BE2C (cell line): ENCODE results near the gene NRF1.
"Not testable (repeated sequence)": the region's sequence is repeated elsewhere in the genome, so short reads cannot be mapped to it uniquely, and the experiment has no call there.

Source experiments
- DNase-seq: peaks from one replicate; pipeline ENCODE4 v3.0.0-alpha.2; 2020
- H3K27me3 ChIP-seq: fragments of 250-450 bp; sonication (Bioruptor Pico); 2 replicates; pipeline ENCODE4 v1.5.1; 2020; ENCODE audit warnings: mild to moderate bottlenecking
- H3K36me3 ChIP-seq: fragments of 250-450 bp; sonication (Bioruptor Pico); 2 replicates; pipeline ENCODE4 v1.5.1; 2020; ENCODE audit warnings: mild to moderate bottlenecking
- H3K4me1 ChIP-seq: fragments of 250-450 bp; sonication (Bioruptor Pico); 2 replicates; pipeline ENCODE4 v1.5.1; 2020
- H3K4me3 ChIP-seq: 2 replicates; pipeline ENCODE4 v1.5.1; 2011; ENCODE audit warnings: low read depth, low read length
- H3K9me3 ChIP-seq: fragments of 250-450 bp; sonication (Bioruptor Pico); 2 replicates; pipeline ENCODE4 v1.5.1; 2020
- TF ChIP-seq, protein P1 (sequence below): IDR thresholded peaks from 2 replicates; pipeline ENCODE4 v1.5.1; 2012; ENCODE audit warnings: mild to moderate bottlenecking, low read depth, low read length

NRF1 gene

DNA sequence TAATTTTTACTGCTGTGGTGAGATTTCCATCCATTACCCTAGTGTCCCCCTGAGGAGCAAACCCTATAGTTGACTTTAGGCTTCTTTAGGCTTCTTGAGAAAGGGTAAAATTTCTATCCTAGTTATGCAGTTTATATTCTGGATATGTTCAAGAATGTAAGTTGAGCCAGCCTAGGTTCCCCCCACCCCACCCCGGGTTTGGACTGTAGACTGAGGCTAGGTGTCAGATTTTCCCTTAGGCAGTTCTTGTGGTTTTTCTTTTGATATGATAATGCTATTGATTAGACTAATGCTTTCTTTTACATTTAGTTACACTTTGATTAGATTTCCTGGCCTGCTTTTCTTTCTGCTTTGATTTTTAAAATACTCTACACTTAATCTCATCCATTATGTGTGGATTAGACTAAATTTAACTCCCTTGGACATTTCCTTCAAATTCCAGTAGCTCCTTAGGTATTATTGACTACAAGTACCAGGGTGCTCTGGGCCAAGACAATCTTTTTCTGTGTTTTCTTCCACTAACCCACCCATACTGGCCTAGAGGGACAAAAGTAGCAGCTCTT lies 37.7 kb downstream of the NRF1 start:
- TF ChIP-seq, protein P1, sequence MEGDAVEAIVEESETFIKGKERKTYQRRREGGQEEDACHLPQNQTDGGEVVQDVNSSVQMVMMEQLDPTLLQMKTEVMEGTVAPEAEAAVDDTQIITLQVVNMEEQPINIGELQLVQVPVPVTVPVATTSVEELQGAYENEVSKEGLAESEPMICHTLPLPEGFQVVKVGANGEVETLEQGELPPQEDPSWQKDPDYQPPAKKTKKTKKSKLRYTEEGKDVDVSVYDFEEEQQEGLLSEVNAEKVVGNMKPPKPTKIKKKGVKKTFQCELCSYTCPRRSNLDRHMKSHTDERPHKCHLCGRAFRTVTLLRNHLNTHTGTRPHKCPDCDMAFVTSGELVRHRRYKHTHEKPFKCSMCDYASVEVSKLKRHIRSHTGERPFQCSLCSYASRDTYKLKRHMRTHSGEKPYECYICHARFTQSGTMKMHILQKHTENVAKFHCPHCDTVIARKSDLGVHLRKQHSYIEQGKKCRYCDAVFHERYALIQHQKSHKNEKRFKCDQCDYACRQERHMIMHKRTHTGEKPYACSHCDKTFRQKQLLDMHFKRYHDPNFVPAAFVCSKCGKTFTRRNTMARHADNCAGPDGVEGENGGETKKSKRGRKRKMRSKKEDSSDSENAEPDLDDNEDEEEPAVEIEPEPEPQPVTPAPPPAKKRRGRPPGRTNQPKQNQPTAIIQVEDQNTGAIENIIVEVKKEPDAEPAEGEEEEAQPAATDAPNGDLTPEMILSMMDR: no peak
- no peaks in the 10 kb centered on the region for H3K36me3 ChIP-seq
- no peak for DNase-seq
- H3K4me3 ChIP-seq: no peak overlapping the region
- no peaks in the 10 kb centered on the region for H3K4me1 ChIP-seq
- H3K27me3 ChIP-seq: no peaks in the 10 kb centered on the region
- no peaks in the 10 kb centered on the region for H3K9me3 ChIP-seq

DNA sequence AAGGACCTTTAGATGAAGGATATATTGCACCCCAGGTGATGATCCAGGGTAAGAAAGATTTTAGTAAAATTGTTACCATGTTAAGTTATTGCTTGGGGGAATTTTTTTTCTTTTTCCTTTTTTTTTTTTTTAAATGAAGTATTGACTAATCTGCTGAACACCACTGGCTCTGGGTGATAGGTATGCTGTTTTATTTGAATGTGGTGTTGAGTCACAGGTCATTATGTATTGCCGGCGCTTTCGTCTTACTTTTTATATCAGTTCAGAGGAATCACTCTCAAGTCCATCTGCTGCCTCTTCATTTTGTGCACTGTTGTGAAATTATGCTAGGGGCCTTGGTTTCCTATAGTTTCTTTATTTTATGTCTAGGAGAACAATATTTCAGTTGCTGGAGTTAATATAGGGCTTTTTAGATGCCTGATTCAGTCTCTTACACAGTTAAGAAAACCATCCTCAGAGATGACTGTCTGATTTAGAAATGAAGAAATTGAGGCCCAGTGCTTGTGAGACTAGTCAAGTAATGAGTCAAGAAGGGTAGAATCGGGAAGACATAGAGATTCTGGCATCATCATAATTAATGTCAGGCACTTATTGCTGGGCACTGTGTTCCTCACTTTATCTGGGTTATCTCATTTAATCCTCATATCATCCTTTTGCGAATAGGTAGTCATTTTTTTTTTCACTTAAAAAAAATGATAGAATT lies 38.7 kb downstream of the NRF1 start:
- Histone ChIP-seq H3K9me3 (no peaks in the 10 kb centered on the region), H3K27me3 (no peaks in the 10 kb centered on the region), H3K4me3 (no peak overlapping the region), H3K4me1 (no peaks in the 10 kb centered on the region), H3K36me3 (no peaks in the 10 kb centered on the region)
- TF ChIP-seq, protein P1: no peak
- DNase-seq: no peak

DNA sequence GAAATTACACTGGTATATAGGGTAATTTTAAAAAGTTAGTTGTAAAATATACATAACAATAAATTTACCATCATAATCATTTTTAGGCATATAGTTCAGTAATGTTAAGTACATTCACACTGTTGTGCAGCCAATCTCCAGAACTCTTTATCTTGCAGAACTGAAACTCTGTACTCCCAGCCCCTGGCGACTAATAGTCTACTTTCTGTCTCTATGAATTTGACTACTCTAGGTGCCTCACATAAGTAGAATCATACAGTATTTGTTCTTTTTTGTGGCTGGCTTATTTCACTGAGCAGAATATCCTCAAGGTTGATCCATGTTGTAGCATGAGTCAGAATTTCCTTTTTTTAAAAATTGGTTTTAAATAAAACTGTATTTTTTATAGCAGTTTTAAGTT lies 41.4 kb downstream of the NRF1 start:
- no peaks in the 10 kb centered on the region for H3K27me3 ChIP-seq
- TF ChIP-seq, protein P1: no peak
- H3K4me1 ChIP-seq: no peaks in the 10 kb centered on the region
- H3K9me3 ChIP-seq: no peaks in the 10 kb centered on the region
- H3K4me3 ChIP-seq: no peak overlapping the region
- no peak for DNase-seq
- H3K36me3 ChIP-seq: peaks cover 4% of the 10 kb centered on the region

DNA sequence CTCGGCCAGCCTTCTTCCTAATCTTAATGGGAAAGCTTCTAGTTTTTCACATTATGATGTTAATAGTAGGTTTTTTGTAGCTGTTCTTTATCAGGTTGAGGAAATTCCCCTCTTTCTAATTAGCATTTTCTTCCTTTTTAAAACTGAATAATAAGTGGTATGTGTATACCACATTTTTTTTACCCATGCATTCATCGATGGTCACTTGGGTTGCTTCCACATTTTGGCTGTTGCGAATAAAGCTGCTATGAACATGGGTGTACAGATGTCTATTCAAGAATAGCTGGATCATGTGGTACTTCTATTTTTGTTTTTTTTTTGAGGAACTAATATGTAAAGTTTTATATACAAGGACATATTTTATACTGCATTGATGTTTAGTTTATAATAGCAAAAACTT lies 44.3 kb downstream of the NRF1 start:
- H3K9me3 ChIP-seq: no peaks in the 10 kb centered on the region

DNA sequence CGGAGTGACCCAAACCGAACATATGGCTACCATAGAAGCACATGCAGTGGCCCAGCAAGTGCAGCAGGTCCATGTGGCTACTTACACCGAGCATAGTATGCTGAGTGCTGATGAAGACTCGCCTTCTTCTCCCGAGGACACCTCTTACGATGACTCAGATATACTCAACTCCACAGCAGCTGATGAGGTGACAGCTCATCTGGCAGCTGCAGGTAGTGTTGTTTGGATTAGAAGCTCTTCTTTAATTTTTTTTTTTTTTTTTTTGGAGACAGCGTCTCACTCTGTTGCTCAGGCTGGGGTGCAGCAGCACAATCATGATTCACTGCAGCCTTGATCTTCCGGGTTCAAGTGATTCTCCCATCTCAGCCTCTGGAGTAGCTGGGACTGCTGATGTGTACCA lies 45.8 kb downstream of the NRF1 start:
- TF ChIP-seq, protein P1: no peak
- no peaks in the 10 kb centered on the region for H3K9me3 ChIP-seq
- no peak for DNase-seq
- H3K4me3 ChIP-seq: no peak overlapping the region
- H3K36me3 ChIP-seq: peaks cover 35% of the 10 kb centered on the region
- H3K4me1 ChIP-seq: no peaks in the 10 kb centered on the region
- no peaks in the 10 kb centered on the region for H3K27me3 ChIP-seq

More for the DNA sequence above, 44.3 kb downstream of the NRF1 start:
- Histone ChIP-seq H3K4me3 (no peak overlapping the region), H3K27me3 (no peaks in the 10 kb centered on the region), H3K36me3 (peaks cover 22% of the 10 kb centered on the region), H3K4me1 (no peaks in the 10 kb centered on the region)
- DNase-seq: no peak
- TF ChIP-seq, protein P1: no peak

DNA sequence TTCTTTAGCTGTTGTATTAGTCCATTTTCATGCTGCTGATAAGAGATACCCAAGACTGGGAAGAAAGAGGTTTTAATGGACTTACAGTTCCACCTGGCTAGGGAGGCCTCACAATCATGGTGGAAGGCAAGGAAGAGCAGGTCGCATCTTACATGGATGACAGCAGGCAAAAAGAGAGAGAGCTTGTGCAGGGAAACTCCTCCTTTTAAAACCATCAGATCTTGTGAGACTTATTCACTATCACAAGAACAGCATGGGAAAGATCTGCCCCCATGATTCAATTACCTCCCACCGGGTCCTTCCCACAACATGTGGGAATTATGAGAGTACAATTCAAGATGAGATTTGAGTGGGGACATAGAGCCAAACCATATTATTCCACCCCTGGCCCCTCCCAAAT lies 48.4 kb downstream of the NRF1 start:
- H3K4me3 ChIP-seq, H3K9me3 ChIP-seq, H3K4me1 ChIP-seq, H3K27me3 ChIP-seq, DNase-seq: not testable (repeated sequence)
- H3K36me3 ChIP-seq: peaks cover 35% of the 10 kb centered on the region
